Activated CD4-positive, alpha-beta memory T cell treated with anti-CD3 and anti-CD28 coated beads, Interleukin-2, amount 10 ng/mL, durations not matched to agents 7 days and 5 days (primary cell): ENCODE measurements around the gene LIPT2. TPM values are rescaled to one million over a fixed set of nuclear protein-coding genes. Genes with fewer than 3 reads are reported as not detected.
"Not testable (repeated sequence)": the region's sequence is repeated elsewhere in the genome, so short reads cannot be mapped to it uniquely, and the experiment has no call there.

ENCODE experiments used
- CTCF ChIA-PET: fragments of 350-600 bp; sonication (Branson Sonifier 250); formaldehyde crosslinking; loops from one replicate; lab custom pipeline; 2021; ENCODE audit warnings: antibody characterized with exemption, inconsistent platforms; lab: Charles Lee
- POLR2A ChIA-PET: fragments of 350-600 bp; sonication (Branson Sonifier 250); formaldehyde crosslinking; loops from one replicate; lab custom pipeline; 2021; ENCODE audit warnings: antibody characterized with exemption; lab: Charles Lee
- DNase-seq: peaks from one replicate; pipeline ENCODE4 v3.0.0-alpha.2; 2020
- H3K27ac Mint-ChIP-seq: one replicate; pipeline ENCODE4 v1.8.0; 2021; ENCODE audit warnings: mild to moderate bottlenecking, mixed read lengths
- H3K27me3 Mint-ChIP-seq: one replicate; pipeline ENCODE4 v1.8.0; 2021; ENCODE audit warnings: mixed read lengths
- H3K36me3 Mint-ChIP-seq: one replicate; pipeline ENCODE4 v1.8.0; 2021; ENCODE audit warnings: low read depth, mixed read lengths
- H3K4me1 Mint-ChIP-seq: one replicate; pipeline ENCODE4 v1.8.0; 2021; ENCODE audit warnings: mixed read lengths
- H3K4me3 Mint-ChIP-seq: one replicate; pipeline ENCODE4 v1.8.0; 2021; ENCODE audit warnings: mild to moderate bottlenecking, mixed read lengths
- H3K9me3 Mint-ChIP-seq: one replicate; pipeline ENCODE4 v1.8.0; 2021; ENCODE audit warnings: mixed read lengths
- total RNA-seq, 2 experiments: library from RNA; stranded (reverse); gene quantifications; one replicate each; pipeline ENCODE4 v1.2.3, GENCODE V29; 2021

Gene LIPT2
- total RNA-seq, 2 experiments from 2014 or later = 1.4 to 2.6 TPM

- peaks cover 22% of the 10 kb centered on the region for H3K27me3 Mint-ChIP-seq
- H3K36me3 Mint-ChIP-seq = no peaks in the 10 kb centered on the region
- CTCF ChIA-PET = no interaction called here
- H3K27ac Mint-ChIP-seq = no peak overlapping the region
- DNase-seq = no peak
- no peak overlapping the region for H3K4me3 Mint-ChIP-seq
- POLR2A ChIA-PET = interaction anchor here (1.7 kb wide), 1 partner anchor 28 kb away, joined by 4 read pairs; the partner anchor contains the start of gene LIPT2
- H3K9me3 Mint-ChIP-seq = no peaks in the 10 kb centered on the region
- no peaks in the 10 kb centered on the region for H3K4me1 Mint-ChIP-seq
These were observed 28.2 kb upstream of the LIPT2 start for GRCh38 chr11:74521666-74522252.

GRCh38 chr11:74520927-74521665 is 27.6 kb upstream of the LIPT2 start:
- H3K36me3 Mint-ChIP-seq = no peaks in the 10 kb centered on the region
- no peaks in the 10 kb centered on the region for H3K9me3 Mint-ChIP-seq
- no peak for DNase-seq
- ChIA-PET CTCF (no interaction called here), POLR2A (interaction anchor here (1.7 kb wide), 1 partner anchor 28 kb away, joined by 4 read pairs; the partner anchor contains the start of gene LIPT2)
- H3K4me1 Mint-ChIP-seq = no peaks in the 10 kb centered on the region
- peaks cover 28% of the 10 kb centered on the region for H3K27me3 Mint-ChIP-seq
- H3K4me3 Mint-ChIP-seq = no peak overlapping the region
- no peak overlapping the region for H3K27ac Mint-ChIP-seq

DNA sequence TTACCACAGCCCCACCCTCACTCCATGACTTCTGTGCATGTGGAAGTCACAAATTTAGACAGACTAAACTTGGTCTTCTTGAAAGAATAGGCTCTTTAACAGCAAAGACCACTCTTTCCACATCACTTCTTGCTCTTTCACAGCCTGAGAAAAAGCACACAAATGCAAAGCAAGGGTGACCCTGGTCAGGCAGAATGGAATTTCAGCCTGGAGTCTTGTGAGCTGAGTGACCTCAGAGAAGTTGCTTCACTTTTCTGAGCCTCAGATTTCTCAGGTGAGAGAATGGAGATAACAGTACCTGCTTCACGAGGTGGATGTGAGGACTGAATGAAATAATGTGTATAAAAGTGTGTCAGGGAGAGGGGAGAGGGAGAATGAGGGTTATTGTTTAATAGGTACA is 26.8 kb upstream of the LIPT2 start:
- no peak overlapping the region for H3K4me3 Mint-ChIP-seq
- peaks cover 32% of the 10 kb centered on the region for H3K27me3 Mint-ChIP-seq
- POLR2A ChIA-PET = no interaction called here
- H3K27ac Mint-ChIP-seq = no peak overlapping the region
- CTCF ChIA-PET = no interaction called here
- H3K4me1 Mint-ChIP-seq = no peaks in the 10 kb centered on the region
- no peak for DNase-seq
- H3K9me3 Mint-ChIP-seq = no peaks in the 10 kb centered on the region
- no peaks in the 10 kb centered on the region for H3K36me3 Mint-ChIP-seq

GRCh38 chr11:74519710-74520109 is 26.2 kb upstream of the LIPT2 start:
- H3K4me1 Mint-ChIP-seq = no peaks in the 10 kb centered on the region
- CTCF ChIA-PET = no interaction called here

DNA sequence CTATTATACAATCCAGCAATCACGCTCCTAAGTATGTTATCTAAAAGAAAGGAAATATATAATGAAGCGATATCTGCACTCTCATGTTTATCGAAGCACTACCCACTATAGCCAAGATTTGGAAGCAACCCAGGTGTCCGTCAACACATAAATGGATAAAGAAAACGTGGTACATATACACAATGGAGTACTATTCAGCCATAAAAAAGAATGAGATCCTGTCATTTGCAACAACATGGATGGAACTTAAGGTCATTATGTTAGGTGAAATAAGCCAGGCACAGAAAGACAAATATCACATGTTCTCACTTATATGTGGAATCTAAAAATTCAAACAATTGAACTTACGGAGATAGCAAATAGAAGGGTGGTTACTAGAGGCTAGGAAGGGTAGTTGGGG is 24.1 kb upstream of the LIPT2 start:
- H3K9me3 Mint-ChIP-seq, POLR2A ChIA-PET, H3K4me3 Mint-ChIP-seq, H3K36me3 Mint-ChIP-seq, H3K4me1 Mint-ChIP-seq, CTCF ChIA-PET, DNase-seq, H3K27ac Mint-ChIP-seq: not testable (repeated sequence)
- H3K27me3 Mint-ChIP-seq = peaks cover 37% of the 10 kb centered on the region

More at GRCh38 chr11:74519710-74520109, 26.2 kb upstream of the LIPT2 start:
- Mint-ChIP-seq H3K27me3 (peaks cover 37% of the 10 kb centered on the region), H3K27ac (no peak overlapping the region), H3K4me3 (no peak overlapping the region), H3K9me3 (no peaks in the 10 kb centered on the region), H3K36me3 (no peaks in the 10 kb centered on the region)
- DNase-seq = no peak
- POLR2A ChIA-PET = no interaction called here

GRCh38 chr11:74507582-74507981 is 14.1 kb upstream of the LIPT2 start:
- H3K27me3 Mint-ChIP-seq = peaks cover 5% of the 10 kb centered on the region
- DNase-seq = no peak
- POLR2A ChIA-PET = interaction anchor here (2.6 kb wide), 1 partner anchor 14 kb away, joined by 12 read pairs; the partner anchor contains the start of gene LIPT2
- peaks cover 4% of the 10 kb centered on the region for H3K9me3 Mint-ChIP-seq
- H3K27ac Mint-ChIP-seq = no peak overlapping the region
- no peaks in the 10 kb centered on the region for H3K36me3 Mint-ChIP-seq
- no peak overlapping the region for H3K4me3 Mint-ChIP-seq
- CTCF ChIA-PET = no interaction called here
- no peaks in the 10 kb centered on the region for H3K4me1 Mint-ChIP-seq

DNA sequence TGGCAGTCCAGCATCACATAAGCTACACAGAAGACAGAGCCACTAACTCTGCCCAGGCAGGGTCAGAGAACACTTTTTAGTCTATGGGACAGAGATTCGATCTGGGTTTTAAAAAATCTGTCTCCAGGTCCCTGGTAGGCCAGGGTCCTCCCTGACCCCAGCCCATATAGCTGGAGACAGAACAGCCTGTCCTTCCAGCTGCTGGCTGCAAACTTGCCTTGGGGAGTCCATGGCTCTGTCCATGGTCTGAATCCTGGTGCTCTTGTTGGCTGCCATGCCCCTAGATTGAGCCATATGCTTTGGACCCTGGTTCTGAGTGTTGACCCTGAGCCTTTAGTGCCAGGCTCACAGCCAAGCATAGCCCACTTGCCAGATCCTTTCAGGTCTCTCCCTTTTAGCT is 13.3 kb upstream of the LIPT2 start:
- no peaks in the 10 kb centered on the region for H3K27me3 Mint-ChIP-seq
- ChIA-PET CTCF (no interaction called here), POLR2A (interaction anchor here (2.6 kb wide), 1 partner anchor 13 kb away, joined by 12 read pairs; the partner anchor contains the start of gene LIPT2)
- no peaks in the 10 kb centered on the region for H3K36me3 Mint-ChIP-seq
- no peaks in the 10 kb centered on the region for H3K4me1 Mint-ChIP-seq
- no peak for DNase-seq
- H3K9me3 Mint-ChIP-seq = peaks cover 10% of the 10 kb centered on the region
- H3K4me3 Mint-ChIP-seq = no peak overlapping the region
- no peak overlapping the region for H3K27ac Mint-ChIP-seq

DNA sequence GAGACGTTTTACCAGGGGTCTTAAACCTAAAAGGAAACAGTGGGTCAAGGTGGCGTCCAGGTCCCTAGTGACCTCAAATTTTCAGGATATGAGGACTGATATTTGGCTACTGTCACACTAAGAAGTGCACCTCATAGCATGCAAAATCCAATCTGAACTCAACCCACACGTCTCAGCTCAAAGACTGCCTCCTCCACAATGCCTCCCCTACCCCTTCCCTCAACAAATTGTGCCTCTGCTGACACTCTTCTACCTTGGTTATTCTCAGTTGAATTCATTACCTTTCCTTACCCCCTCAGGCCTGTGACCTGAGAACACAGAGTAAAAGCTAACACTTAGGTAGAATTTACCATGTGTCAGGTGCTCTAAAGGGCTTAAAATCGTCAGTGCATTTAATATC is 12.4 kb upstream of the LIPT2 start:
- Mint-ChIP-seq H3K4me1 (no peaks in the 10 kb centered on the region), H3K27me3 (no peaks in the 10 kb centered on the region), H3K4me3 (no peak overlapping the region), H3K9me3 (peaks cover 11% of the 10 kb centered on the region), H3K27ac (no peak overlapping the region), H3K36me3 (no peaks in the 10 kb centered on the region)
- CTCF ChIA-PET = no interaction called here
- no peak for DNase-seq
- POLR2A ChIA-PET = no interaction called here

DNA sequence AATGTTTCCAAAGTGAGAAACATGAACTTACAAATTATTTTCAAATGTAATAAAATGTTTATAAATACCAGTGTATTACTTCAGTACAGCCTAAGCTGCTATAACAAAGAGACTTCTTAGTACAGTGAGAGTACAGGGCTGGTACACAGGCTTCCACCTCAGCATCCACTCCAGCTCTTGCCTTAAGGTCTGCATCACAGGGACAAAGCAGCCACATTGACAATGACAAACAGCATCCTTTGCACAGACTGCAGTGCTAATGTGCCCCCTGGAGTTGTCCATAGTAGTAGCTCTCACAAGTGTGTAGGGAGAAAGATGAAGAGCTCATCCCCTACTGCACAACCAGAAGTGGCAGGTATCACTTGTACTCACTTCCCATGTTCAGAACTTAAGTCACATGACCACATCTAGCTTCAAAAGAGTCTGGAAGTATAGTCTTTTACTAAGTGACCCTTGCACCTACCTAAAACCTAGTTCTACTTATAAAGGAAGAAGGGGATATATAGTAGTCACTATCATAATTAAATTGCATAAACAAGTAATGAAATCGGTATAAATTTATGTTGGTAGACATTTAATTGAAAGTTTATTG is 10.7 kb upstream of the LIPT2 start:
- peaks cover 3% of the 10 kb centered on the region for H3K27me3 Mint-ChIP-seq
- no peak for DNase-seq
- H3K4me3 Mint-ChIP-seq = no peak overlapping the region
- no peak overlapping the region for H3K27ac Mint-ChIP-seq
- peaks cover 11% of the 10 kb centered on the region for H3K9me3 Mint-ChIP-seq
- POLR2A ChIA-PET = no interaction called here
- no peaks in the 10 kb centered on the region for H3K36me3 Mint-ChIP-seq
- H3K4me1 Mint-ChIP-seq = no peaks in the 10 kb centered on the region
- CTCF ChIA-PET = interaction anchor here (0.9 to 1.4 kb wide), 2 partner anchors 11 to 636 kb away, joined by 3 to 4 read pairs; partner anchors contain the start of gene LIPT2

DNA sequence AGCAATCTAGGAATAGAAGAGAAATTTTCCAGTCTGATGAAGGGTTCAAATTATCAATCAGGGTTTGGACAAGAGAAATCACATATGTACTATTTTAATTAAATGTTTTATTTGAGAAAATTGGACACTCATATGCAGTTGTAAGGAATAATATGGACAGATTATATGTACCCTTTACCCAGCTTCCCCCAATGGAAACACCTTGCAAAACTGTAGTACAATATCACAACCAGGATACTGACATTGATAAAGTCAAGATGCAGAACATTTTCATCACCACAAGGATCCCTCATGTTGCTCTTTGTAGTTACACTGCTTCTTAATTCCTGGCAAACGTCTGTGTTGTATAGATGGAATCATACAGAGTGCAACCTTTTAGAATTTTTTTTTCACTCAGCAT is 1.4 kb upstream of the LIPT2 start:
- no peak overlapping the region for H3K4me3 Mint-ChIP-seq
- ChIA-PET POLR2A (interaction anchor here (1.4 to 2.6 kb wide), 3 partner anchors 16 to 98 kb away, joined by 4 to 37 read pairs (median 5); partner anchors contain the start of gene POLD3), CTCF (interaction anchor here (0.6 to 2.8 kb wide), 3 partner anchors 42 to 142 kb away, joined by 3 to 19 read pairs (median 4); no protein-coding TSS in a partner anchor)
- H3K27me3 Mint-ChIP-seq = no peaks in the 10 kb centered on the region
- no peaks in the 10 kb centered on the region for H3K36me3 Mint-ChIP-seq
- no peak for DNase-seq
- no peaks in the 10 kb centered on the region for H3K9me3 Mint-ChIP-seq
- H3K4me1 Mint-ChIP-seq = peaks cover 19% of the 10 kb centered on the region
- H3K27ac Mint-ChIP-seq = no peak overlapping the region

DNA sequence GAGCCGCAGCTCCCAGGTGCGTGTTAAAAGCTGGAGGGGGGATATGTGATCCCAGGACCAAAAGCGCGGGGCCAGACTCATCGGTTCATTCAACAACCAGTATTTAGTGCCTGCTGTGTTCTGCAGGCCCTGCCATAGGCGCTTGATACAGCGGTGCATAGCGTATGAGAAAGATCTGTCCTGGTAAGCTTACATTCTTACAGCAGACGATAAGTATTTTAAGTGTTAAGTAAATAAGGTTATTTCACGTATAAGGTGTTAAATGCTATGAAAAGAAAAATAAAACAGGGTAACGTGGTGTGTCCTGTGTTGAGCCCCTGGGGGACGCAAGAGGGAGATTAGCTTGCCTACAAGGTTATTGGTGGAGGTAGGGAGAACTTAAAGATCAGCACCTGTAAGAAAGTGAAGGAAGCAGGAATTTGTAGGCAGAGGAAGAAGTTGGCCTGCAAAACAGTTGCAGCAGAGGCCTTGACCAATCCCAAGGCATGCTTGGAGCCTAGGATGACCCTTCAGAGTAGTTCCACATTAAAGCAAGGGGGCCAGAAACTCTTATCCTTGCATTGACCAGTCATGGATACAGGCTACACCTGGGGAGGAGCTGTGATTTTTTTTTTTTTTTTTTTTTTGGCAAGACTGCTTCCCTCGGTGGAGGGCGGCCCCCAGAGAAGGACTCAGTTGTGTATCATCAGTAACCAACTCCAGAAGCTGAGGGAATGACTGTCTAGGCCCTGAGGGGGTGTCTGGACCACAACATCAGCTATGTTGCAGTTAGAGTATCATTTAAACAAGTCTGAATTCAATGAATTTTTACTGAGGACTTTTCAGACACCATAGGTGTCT is 487 bp upstream of the LIPT2 start:
- POLR2A ChIA-PET = interaction anchor here (0.6 to 2.6 kb wide), 22 partner anchors 8 to 706 kb away, joined by 3 to 37 read pairs (median 4); partner anchors contain the start of genes C2CD3, PGM2L1, POLD3 and PPME1

DNA sequence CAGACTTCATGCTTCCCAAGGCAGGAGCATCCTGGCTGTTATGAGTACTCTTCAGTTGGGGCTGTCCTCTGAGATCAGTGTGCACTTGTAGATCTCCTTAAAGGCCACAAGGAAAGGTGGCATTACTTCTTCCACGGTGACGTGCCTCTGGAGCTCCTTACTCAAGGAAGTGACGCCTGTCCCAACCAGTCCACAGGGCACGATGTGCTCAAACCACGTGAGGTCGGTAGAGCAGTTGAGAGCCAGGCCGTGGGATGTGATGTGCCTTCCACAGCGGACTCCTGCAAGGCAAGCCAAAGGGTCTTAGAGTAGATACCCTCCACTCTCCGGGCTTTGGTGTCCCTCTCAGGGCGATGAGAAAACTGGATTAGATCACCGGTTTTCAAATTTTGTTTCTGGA is 1.4 kb downstream of the LIPT2 start:
- H3K4me1 Mint-ChIP-seq = peaks cover 19% of the 10 kb centered on the region
- no peaks in the 10 kb centered on the region for H3K36me3 Mint-ChIP-seq
- POLR2A ChIA-PET = interaction anchor here (0.6 to 2.6 kb wide), 5 partner anchors 23 to 890 kb away, joined by 3 to 37 read pairs (median 5); partner anchors contain the start of genes PGM2L1, POLD3 and RNF169
- H3K27ac Mint-ChIP-seq = peak overlapping the region; percentile 61
- peak overlapping the region; percentile 81 for H3K4me3 Mint-ChIP-seq
- no peaks in the 10 kb centered on the region for H3K9me3 Mint-ChIP-seq
- CTCF ChIA-PET = interaction anchor here (0.7 to 2.8 kb wide), 4 partner anchors 39 to 112 kb away, joined by 3 to 19 read pairs (median 4); no protein-coding TSS in a partner anchor
- no peak for DNase-seq
- no peaks in the 10 kb centered on the region for H3K27me3 Mint-ChIP-seq

More for the DNA sequence above, 487 bp upstream of the LIPT2 start:
- Mint-ChIP-seq H3K4me1 (peaks cover 19% of the 10 kb centered on the region), H3K36me3 (no peaks in the 10 kb centered on the region), H3K9me3 (no peaks in the 10 kb centered on the region), H3K27me3 (no peaks in the 10 kb centered on the region), H3K4me3 (peak overlapping the region; percentile 81), H3K27ac (peak overlapping the region; percentile 75)
- no peak for DNase-seq
- CTCF ChIA-PET = interaction anchor here (0.6 to 2.8 kb wide), 9 partner anchors 10 to 781 kb away, joined by 3 to 19 read pairs (median 4); partner anchors contain the start of gene PGM2L1
